GM21360 (cell line): ENCODE measurements around the gene FYN.

Source experiments
- ATAC-seq: cut with Tn5 transposase; IDR thresholded peaks from one replicate; pipeline ENCODE4 v1.9.1; 2021; ENCODE audit warnings: mild to moderate bottlenecking, moderate library complexity; ENCODE audit not compliant: unreplicated experiment

The FYN gene

GRCh38 chr6:111734068-111735061 is 138.9 kb downstream of the FYN start:
- ATAC-seq = no peak

DNA sequence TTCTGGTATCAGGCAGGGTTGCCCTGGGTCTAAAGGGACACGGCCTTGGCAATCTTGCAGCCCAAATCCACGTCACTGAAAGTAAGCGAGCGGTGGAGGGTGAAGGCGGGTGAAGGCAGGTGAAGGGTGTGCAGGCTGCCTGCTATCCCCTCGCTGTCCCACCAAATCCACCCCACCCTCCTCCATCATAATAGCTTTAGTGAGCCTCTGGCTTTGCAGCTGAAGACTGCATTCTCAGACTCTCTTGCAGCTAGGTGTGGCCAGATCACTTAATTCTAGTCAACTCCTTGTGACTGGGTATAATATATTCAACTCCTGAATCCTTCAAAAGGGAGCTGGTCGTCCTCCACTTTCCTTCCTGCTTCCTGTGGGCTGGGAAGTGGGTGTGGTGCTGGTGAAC is 140.9 kb downstream of the FYN start:
- no peak for ATAC-seq

DNA sequence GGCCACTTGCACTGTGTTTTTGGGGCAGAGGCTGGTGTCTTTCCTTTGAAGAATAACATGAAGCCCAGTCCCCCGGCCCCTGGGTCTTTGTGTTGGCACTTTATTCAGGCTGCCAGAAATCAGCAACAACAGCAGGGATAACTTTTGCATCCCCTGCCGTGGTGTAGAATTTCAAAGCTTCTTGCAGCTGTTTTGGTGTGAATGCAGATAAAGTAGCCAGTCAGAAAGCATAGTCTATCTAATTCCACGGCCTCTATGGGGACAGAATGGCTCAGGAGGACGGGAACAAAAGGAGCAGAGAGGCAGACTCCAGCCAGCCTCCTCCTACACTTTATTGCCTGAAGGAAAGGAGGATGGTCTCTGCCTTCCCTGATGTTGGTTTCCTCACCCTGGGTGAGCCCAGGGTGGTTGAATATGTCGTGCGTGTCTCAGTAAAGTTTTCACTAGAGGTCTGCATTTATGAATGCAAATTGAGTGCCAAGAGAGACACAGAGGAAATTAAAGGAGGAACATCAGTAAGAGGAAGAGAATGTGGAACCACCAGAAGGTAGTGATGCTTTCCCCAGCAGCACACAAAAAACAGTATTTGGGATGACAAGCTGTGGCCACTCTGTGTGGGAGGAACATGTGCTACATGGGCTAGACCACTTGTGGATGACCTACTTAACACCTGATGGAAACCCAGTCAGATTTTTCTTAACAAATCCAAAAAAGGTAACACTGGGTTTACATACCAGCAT is 141.6 kb downstream of the FYN start:
- no peak for ATAC-seq

- ATAC-seq = no peak
Measured at GRCh38 chr6:111730864-111731263, 142.4 kb downstream of the FYN start.

DNA sequence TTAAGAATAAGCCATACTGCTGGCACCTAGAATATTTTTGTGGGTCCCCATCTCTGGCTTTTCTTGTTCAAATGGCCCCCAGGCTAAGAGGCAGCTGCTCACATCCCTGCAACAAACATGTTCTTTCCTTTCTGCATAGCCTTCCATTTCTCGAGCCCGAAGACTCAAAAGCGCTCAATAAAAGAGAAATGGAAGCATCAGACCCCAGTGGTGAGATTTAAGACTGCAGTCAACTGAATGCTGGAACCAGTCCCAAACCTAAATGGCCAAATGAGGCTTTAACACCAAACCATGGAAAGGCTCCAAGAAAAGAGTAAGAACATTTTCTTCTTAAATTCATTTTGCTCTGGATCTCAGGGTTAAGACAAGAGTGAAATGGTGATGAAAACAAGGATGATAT is 145.4 kb downstream of the FYN start:
- no peak for ATAC-seq

DNA sequence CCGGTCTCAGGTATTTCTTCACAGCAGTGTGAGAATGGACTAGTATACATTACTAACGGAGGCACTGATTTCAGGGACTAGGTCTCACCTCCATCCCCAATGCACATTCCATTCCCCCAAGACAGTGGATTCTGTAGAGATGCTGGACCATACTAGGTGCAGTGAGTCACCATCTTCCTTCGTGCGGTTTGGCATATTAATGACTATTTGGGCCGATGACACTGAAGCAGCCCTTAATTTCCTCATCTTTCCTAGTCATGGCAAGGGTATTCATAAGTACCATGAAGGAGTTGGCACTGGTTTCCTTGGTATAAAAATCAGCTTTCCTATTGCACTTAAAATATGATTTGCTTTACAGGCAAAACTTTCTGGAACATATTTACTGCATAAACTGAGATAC is 146.2 kb downstream of the FYN start:
- no peak for ATAC-seq

DNA sequence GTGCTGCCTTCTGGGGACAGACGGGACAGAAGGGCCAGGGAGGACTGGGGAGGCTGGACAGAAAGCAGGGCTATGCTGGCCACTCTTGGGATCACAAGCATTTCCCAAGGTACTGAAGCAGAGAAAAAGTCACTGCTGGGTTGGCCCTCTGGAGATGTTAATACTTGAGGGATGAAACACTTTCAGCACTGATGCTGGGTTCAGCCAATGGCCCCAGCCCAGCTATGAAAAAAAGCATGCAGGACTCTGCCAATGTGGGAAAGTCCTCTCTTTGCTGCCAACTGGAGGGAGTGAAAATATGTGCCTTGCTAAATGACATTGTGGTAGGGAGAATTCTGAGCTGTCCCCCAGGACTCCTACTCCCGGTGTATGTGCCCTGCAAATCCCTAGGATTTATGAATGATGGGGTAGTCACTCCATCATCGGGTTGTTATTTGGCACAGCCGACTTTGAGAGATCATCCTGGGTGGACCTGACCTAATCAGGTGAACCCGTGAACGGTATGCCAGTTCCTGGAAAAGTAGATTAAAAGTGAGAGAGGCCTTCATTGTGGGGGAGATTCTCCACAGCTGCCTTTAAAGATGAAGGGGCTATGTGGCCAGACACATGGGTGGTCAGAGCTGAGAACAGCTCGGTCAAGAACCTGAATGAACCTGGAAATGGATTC is 147.7 kb downstream of the FYN start:
- no peak for ATAC-seq

- ATAC-seq = peak; percentile 99
Measured at GRCh38 chr6:111724505-111724904, 148.7 kb downstream of the FYN start.

- ATAC-seq = peak; percentile 9
Measured at GRCh38 chr6:111724039-111724438, 149.2 kb downstream of the FYN start.

- no peak for ATAC-seq
Measured at GRCh38 chr6:111723412-111723970, 149.8 kb downstream of the FYN start.

DNA sequence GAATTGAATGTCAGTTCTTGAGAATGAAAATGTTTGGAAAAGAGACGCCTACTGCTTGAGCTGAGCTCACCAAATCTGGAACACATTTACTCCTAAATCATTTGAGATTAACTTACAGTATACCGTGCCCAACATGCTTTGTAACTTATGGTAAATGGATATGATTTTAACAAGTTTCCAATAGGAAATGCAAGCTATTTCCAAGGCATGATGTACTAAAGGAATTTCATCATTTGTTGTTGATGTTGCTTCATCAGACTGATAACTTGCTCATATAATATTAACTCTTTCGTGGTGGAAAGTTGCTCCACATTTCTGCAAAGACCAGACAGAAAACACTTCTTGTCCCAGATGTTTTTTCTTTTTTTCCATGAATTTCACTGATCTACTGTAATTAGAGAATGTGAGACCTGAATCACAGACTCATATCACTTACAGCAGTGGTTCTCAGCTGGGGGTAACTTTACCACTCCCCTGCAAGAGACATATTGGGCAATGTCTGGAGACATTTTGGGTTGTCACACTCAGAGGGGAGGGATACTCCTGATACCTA is 151.0 kb downstream of the FYN start:
- no peak for ATAC-seq

DNA sequence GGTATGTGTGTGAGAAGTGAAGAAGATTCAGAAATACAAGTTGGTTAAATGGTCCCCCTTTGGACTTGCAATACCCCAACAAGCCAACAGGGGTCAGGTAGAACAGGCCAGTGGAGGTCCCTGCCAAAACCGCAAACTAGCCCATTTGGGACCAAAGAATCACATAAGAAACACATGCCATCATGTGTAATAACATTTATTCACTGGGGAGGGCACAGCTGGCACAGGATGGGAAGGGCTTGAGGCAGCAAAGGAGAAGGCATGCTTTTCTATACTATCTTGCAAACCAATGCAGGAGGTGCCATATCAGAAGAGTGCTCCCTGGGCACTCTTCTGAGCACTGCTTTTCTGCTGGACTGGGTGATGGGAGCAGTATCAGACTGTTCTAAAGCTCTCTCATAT is 151.5 kb downstream of the FYN start:
- no peak for ATAC-seq

DNA sequence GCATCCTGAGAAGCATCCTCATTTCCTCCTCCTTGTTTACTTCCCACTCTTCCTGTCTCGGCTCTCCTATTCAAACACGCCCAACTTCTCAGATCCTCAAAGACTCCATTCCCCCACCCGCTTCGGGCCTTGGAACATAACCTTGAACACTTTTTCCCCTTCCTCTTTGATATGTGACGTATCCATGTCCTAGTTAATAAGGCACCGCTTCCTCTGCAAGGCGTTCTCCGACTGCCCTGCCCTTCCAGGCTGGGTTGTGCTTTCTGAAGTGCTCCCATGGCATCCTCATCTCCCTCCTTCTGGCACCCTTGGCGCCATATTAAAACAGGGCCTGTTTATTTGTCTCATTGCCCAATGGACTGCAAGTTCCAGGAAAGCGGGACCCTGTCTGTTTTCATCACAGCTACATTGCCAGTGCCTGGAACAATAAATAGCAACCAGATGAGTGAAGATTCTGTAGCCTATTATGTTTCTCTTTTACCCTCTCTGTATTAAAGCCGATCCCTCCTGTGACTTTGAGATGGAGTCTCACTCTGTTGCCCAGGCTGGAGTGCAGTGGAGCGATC is 152.2 kb downstream of the FYN start:
- no peak for ATAC-seq

DNA sequence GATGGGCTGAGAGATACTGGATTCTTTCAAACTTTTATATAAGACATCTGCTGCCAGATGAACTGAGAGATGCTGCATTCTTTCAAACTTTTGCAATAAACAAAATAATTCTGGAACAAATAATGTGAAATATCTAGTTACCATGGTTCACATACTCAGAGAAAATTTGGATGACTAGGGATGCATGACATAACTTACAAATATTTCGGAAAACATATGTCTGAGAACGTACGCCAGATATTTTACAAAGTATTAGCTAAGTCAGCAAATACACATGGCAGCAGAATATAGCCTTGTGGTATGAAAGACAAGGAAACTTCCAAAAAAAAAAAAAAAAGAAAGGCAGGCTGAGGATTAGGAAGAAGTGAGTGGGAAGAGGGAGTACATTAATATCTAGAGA is 154.3 kb downstream of the FYN start:
- no peak for ATAC-seq

DNA sequence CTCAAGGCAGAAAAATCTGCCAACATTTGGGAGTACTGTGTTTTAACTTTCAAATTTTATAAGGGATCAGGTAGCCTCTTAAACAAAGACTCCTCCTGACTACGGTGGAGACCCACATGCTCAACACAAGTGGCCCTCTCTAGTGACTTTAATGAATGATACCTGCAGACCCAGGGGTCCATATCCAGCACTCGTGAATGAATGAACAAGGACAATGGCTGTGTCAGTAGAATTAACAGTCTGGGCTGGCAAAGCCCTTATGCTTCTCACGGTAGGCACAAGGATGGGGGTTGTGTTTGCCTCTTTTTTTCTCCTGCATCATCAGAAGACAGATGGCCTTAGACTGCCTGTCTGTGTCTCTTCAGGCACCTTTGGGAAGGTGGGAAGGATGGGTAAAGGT is 154.9 kb downstream of the FYN start:
- ATAC-seq = no peak

DNA sequence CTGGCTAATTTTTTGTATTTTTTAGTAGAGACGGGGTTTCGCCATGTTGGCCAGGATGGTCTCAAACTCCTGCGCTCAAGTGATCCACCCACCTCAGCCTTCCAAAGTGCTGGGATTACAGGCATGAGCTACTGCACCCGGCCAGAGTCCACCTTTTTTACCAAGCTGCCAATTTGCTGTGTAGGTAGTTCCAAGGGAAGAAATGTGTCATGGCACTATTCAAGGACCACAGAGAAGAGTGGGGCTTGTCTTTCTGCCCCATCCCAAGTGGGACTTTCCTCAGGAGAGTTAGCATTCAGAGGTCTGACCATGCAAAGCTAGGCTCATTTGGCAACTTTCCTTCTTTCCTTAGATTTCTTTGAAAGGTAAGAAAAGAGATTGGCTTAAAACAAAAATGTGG is 155.6 kb downstream of the FYN start:
- ATAC-seq = no peak

- no peak for ATAC-seq
Measured at GRCh38 chr6:111716325-111716724, 156.9 kb downstream of the FYN start.

DNA sequence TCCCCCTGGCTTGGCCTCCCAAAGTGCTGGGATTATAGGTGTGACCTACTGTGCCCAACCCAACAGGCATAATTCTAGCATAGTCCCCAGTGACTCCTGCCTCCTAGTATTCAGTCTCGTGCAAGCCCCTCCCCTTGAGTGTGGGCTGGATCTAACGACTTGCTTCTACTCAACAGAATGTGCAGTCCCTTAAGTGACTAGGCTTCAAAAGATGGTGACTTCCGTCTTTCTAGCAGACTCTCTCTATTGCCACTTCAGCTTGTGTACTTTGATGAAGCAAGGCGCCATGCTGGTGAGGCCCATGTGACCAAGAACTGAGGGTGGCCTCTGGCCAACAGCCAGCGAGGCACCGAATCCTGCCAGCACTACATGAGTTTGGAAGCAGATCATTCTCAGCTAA is 157.9 kb downstream of the FYN start:
- ATAC-seq = no peak

GRCh38 chr6:111714416-111715270 is 158.6 kb downstream of the FYN start:
- ATAC-seq = no peak

DNA sequence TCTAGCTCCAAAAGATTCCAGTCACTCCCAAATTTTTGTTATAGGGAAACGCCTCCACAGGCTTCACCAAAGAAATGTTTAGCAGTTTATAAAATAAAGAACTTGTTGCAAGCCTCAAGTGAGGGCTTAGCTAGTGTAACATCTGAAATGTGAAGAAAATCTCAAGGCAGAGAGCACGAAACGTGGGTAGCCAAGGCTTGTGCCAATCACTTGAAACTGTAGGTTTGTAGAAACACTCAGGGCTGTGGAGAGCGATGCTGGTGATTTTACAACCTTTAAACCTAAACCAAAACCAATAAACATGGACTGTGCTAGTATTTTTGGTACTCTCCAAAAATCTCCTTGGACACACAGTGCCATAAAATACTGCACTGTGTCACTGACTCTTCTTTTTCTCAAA is 159.4 kb downstream of the FYN start:
- ATAC-seq = no peak
